Activated gamma-delta T cell treated with anti-CD3 and anti-CD28 coated beads, Interleukin-2, amount 50 U/mL, for 16 hours (primary cell): ENCODE measurements around the gene JAGN1.
"Not testable (repeated sequence)": the region's sequence is repeated elsewhere in the genome, so short reads cannot be mapped to it uniquely, and the experiment has no call there.

Experiments used
- DNase-seq: peaks from one replicate; pipeline ENCODE4 v3.0.0-alpha.2; 2020; ENCODE audit warnings: low read depth

Gene JAGN1

GRCh38 chr3:9890249-9891071 lies at the start of gene JAGN1:
Gene JAGN1, plus strand, starts transcription at chr3:9890610. Its CDS starts 113 bp downstream, at chr3:9890723.
- DNase-seq = peak; percentile 84

GRCh38 chr3:9841015-9841414 lies 49.4 kb upstream of the JAGN1 start:
- DNase-seq = no peak

DNA sequence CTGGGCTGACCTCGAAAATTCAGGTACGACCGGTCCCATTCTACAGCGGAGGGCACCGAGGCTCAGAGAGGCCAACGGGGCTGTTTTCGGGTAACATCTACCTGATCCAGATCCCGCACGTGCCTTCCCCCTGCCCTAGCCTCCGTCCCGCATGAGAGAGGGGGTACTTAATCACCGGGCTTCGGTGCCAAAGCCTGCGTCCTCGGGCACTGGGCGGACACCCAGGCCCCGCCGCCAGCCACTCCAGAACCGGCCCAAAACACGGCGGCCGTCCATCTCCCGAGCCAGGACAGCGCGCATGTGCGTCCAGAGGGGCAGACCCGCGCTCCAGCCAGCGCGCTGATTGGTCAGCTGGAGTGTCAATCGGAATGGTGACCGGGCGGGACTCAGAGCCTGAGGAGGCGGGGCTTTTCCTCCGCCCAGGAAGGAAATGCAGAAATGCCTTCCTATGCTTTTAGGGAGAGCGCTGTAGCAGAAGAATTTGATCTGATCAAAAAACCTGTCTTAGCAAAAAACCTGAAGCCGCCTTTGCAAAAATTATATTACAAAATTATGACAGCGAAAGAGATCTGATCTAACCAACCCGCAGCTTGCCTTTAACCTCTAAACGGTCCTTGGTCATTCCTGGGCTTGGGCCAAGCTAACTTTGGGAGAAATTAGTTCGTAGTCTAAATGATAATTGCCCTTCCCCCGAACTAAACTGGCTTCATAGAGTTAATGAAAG lies 46.5 kb upstream of the JAGN1 start, which contains the start of gene RPUSD3:
Gene RPUSD3, minus strand, starts transcription at position 294 of the 724 bp plus-strand sequence. Its CDS starts 18 bp downstream, at position 276.
- DNase-seq = peak; percentile 93

DNA sequence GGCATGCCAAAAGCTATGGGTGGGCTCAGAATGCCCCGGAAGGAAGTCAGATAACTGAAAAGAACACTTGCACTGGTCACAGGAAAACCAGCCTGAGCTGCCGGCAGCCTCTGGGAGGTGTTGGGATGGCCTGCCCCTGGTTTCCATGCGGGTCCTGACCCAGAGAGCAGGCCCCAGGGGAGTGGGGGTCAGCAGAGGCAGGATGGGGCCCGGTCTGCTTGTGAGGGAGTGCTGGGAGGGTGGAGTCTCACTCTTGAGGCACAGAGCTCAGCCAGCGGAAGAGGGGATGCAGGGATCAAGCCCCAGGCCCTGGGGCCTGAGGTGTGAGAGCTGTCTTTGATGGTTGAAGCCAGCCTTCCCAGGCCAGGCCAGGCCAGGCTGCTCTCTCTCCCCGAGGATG lies 44.2 kb upstream of the JAGN1 start:
- no peak for DNase-seq

GRCh38 chr3:9846931-9847488 lies 43.4 kb upstream of the JAGN1 start:
- DNase-seq = no peak

- not testable (repeated sequence) for DNase-seq
These were observed 42.5 kb upstream of the JAGN1 start for GRCh38 chr3:9847870-9848269.

- not testable (repeated sequence) for DNase-seq
These were observed 41.5 kb upstream of the JAGN1 start for GRCh38 chr3:9848860-9849259.

GRCh38 chr3:9851383-9851782 lies 39.0 kb upstream of the JAGN1 start:
- not testable (repeated sequence) for DNase-seq

GRCh38 chr3:9851926-9852325 lies 38.5 kb upstream of the JAGN1 start:
- not testable (repeated sequence) for DNase-seq

GRCh38 chr3:9852528-9852927 lies 37.9 kb upstream of the JAGN1 start:
- DNase-seq = no peak

- not testable (repeated sequence) for DNase-seq
These were observed 36.0 kb upstream of the JAGN1 start for GRCh38 chr3:9854291-9854940.

GRCh38 chr3:9855594-9855993 lies 34.8 kb upstream of the JAGN1 start:
- DNase-seq = no peak

- no peak for DNase-seq
These were observed 30.8 kb upstream of the JAGN1 start for GRCh38 chr3:9859530-9860025.

GRCh38 chr3:9861201-9861600 lies 29.2 kb upstream of the JAGN1 start:
- no peak for DNase-seq

GRCh38 chr3:9861626-9862130 lies 28.7 kb upstream of the JAGN1 start:
- no peak for DNase-seq

DNA sequence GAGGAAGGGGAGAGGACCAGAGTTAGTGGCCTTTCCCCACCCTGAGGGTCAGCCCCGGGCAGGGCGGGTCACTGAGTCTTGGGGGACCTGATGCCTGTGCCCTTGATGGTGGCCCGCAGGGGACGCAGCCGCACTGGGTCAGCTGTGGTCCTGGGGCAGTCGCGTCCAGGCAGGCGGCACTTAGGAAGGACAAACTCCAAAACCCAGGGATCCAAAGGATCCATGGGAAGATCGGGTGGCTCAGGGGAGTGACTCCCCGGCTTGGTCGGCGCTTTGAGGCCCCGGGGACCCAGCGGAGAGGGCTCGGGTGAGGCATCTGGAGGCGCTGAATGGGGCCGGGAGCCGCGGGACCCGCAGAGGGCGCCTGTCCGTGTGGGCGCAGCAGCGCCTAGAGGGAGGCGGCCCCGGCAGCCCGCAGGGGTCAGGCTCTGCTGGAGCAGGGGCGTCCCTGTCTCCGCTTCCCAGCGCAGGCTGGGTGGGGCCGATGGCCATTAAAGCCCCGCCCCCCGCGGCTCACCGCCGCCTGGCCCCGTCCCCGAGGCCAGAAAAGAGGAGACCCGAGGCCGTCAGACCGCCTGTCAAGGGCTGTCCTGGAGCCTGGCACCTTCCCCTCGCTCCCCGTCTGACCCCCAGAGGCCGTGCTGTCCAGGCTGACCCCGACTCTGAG lies 27.9 kb upstream of the JAGN1 start:
- peak; percentile 11 for DNase-seq

DNA sequence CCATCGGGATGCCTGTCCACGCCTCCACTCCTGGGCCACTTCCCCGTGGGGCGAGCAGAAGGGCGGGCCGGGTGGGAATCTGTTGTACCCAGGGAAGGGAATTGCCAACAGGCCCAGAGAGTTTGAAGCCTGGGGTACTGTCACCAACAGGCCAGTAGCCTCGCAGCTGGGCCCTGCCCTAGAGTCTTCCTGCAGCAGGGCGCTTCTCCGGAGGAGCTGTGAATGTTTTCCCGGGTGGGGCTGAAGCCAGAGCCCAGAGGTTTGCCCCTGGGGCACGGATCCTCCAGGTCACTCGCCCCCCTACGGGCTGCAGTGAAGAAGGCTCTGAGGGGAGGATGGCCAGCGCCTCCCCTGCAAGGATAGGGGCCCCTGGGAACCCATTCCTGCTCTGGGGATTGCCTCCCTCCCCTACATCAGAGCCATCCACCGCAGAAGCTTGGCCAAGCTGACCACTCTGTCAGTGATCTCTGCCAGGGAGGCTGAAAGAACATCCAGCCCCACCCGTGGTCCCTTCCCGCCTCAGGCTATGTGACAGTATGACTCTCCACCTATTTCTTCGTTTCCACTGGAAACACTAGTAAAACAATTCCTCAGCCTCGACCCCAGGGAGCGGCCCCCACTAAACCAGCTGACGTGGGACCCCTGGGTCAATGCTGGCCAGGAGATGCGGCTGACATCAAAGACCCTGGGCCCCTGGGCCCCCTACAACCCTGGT lies 27.2 kb upstream of the JAGN1 start:
- no peak for DNase-seq

DNA sequence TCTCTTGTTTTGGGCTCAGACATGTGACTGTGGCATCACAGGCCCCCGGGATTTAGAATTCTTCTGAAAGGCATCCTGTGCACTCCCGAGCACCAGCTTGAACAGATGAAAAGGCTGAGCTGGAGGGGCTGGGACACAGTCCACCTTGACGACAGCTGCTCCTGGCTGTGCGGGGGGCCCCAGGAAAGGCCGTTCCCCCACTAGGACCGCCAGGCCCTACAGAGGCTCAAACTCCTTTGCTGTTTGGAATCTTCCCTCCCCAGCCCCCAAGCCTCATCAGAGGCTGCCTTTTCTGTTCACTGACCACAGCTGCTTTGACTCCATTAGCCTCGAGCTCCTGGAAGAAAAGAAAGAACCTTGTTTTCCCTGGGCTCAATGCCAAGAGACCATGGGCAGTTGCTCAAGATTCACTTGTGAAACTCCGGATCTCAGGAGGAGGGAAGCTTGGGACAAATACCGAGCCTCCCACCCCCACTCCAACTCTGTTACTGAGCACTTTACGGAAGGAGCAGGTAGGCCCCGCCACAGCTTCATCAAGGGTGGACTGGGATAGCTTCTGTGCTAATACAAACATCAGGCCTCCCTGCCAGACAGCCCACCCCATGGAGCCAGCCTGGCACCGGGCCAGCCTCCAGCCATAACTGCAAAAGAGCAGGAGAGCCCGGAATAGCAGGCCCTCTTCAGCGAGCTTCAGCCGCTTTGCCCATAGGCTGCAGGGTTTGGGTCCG lies 26.0 kb upstream of the JAGN1 start:
- DNase-seq = no peak

- DNase-seq = not testable (repeated sequence)
These were observed 25.2 kb upstream of the JAGN1 start for GRCh38 chr3:9865125-9865637.

- no peak for DNase-seq
These were observed 23.8 kb upstream of the JAGN1 start for GRCh38 chr3:9866639-9867038.
